SU-DHL-6 (cell line): Measurements from ENCODE around the gene EXOSC10.

Source experiments
- EZH2phosphoT487 ChIP-seq: fragments of 200-600 bp; sonication (generic), shearing (Covaris generic); conservative IDR thresholded peaks from 2 replicates; pipeline ENCODE4 v1.6.1; 2018; ENCODE audit warnings: mild to moderate bottlenecking, antibody characterized with exemption, low read length, moderate library complexity, mixed read lengths
- TF ChIP-seq, protein P1 (sequence below): fragments of 200-600 bp; sonication (generic); IDR thresholded peaks from one replicate; pipeline ENCODE4 v1.5.1; 2017; ENCODE audit warnings: antibody characterized with exemption, mild to moderate bottlenecking, low read length, moderate library complexity; ENCODE audit not compliant: insufficient read depth, poor library complexity, severe bottlenecking

DNA sequence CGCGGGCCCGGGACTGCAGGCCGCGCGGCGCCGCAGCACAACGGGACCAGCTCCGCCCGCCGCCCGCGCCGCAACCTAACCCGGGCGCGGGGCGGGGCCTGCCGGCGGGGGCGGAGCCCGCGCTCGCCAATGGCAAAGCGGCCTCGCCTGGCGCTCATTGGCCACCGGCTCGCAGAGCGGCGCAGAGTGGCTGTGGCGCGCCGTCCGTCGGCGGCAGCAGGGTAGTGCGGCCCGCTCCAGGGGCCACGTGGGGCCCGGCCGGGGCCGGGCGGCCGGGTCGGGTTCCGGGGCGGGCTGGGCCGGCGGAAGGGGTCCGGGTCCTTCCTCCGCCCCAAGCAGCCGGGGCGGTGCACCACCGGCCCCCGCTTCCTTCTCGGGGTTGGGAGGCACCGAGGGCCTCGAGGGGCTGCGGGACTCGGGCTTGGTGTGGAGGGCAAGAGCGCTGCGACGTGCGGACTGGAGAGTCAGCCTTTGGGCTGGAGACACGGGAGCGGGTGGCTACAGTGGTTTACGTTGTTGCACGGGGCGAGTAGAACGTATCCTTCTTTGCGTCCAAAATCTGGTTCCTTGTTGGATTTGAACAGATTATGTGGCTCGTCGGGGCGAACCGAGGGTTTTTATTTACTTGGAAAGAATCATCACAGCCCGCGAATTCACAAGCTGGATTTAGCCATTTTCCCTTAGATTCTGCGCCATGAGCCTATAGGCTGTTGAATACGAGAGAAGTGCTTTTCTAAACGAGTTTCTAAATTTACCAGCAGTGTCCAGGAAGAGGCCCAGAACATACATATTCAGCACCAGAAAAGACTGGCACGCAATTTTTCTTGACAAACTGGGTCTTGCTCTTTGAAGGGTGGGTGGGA, 39.5 kb downstream of the EXOSC10 start, which contains the start of gene SRM:
- TF ChIP-seq, protein P1, sequence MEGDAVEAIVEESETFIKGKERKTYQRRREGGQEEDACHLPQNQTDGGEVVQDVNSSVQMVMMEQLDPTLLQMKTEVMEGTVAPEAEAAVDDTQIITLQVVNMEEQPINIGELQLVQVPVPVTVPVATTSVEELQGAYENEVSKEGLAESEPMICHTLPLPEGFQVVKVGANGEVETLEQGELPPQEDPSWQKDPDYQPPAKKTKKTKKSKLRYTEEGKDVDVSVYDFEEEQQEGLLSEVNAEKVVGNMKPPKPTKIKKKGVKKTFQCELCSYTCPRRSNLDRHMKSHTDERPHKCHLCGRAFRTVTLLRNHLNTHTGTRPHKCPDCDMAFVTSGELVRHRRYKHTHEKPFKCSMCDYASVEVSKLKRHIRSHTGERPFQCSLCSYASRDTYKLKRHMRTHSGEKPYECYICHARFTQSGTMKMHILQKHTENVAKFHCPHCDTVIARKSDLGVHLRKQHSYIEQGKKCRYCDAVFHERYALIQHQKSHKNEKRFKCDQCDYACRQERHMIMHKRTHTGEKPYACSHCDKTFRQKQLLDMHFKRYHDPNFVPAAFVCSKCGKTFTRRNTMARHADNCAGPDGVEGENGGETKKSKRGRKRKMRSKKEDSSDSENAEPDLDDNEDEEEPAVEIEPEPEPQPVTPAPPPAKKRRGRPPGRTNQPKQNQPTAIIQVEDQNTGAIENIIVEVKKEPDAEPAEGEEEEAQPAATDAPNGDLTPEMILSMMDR, result no peak
- no peak for TF ChIP-seq EZH2phosphoT487
